Heart left ventricle (tissue), 13 donors: ENCODE results near the gene OR2J3.
A peak's percentile ranks its signal among the peaks of the same experiment; 100 is the strongest.

Source experiments
- CTCF ChIP-seq, 12 donors: fragments of 200-600 bp; sonication (generic) in 4 of 12; IDR thresholded peaks; one replicate each; pipeline versions ENCODE4 v1.5.0 to v1.8.0; 2018 to 2022; ENCODE audit warnings: antibody characterized with exemption in 12 of 12, mild to moderate bottlenecking in 5 of 12
- POLR2A ChIP-seq, 2 donors: fragments of 450-650 bp; IDR thresholded peaks; one replicate each; pipeline ENCODE4 v1.6.1; 2017; ENCODE audit warnings: antibody characterized with exemption in 2 of 2, mild to moderate bottlenecking in 2 of 2, moderate library complexity in 2 of 2
- donor health status: ischemic (EF 13 %, LVEDD 7.1; RV severe dilation, severe dysfunction).
- donor health status: DM: no; HTN: yes; CAD: no.
- donor health status: DM: no; HTN: no; CAD: no.
- donor health status: ischemic (EF 25% LVEDD 6.9; RV normal size, moderate dysfunction).
- donor health status: ischemic (EF 25% LVEDD 5.7; RV mildly dilated, moderate dysfunction).
- donor health status: ischemic (EF 35%, LVEDD 5.7; RV mildly dilated, moderate dysfunction).
- donor health status: nonischemic (EF 11% LVEDD 7.7; RV severe dilation, severe dysfunction).
- donor health status: DM: yes; HTN: yes; CAD: no.
- donor health status: PGD.
- donor health status: ischemic (EF 29% LVEDD 5.4; RV normal size, mild dysfunction).
- donor health status: nonischemic (EF 23%, LVEDD 6.1; RV moderate dilation, normal function).

- TF ChIP-seq POLR2A (IDR thresholded peaks at IDR 0.05) (no peak), CTCF (IDR thresholded peaks at IDR 0.05) (peak in 6 of 12 donors; percentile 8 to 32 (median 16))
Measured at GRCh38 chr6:29071831-29072723, 35.8 kb upstream of the OR2J3 start.
